HEK293T (cell line): Measurements from ENCODE around the gene FAM9A.
"Not testable (repeated sequence)": the region's sequence is repeated elsewhere in the genome, so short reads cannot be mapped to it uniquely, and the experiment has no call there.

ENCODE experiments used
- FOXM1 ChIP-seq: fragments of 450-650 bp; IDR thresholded peaks from 2 replicates; pipeline ENCODE4 v1.6.1; 2017; ENCODE audit warnings: mild to moderate bottlenecking, borderline replicate concordance
- HDGF ChIP-seq: fragments of 450-650 bp; IDR thresholded peaks from 2 replicates; pipeline ENCODE4 v1.6.1; 2017; ENCODE audit warnings: antibody characterized with exemption, borderline replicate concordance
- NFRKB ChIP-seq: fragments of 450-650 bp; IDR thresholded peaks from 2 replicates; pipeline ENCODE4 v1.6.1; 2016; ENCODE audit warnings: mild to moderate bottlenecking, moderate library complexity
- TARDBP ChIP-seq: fragments of 450-650 bp; IDR thresholded peaks from 2 replicates; pipeline ENCODE4 v1.6.1; 2016
- ZNF384 ChIP-seq: fragments of 450-650 bp; IDR thresholded peaks from 2 replicates; pipeline ENCODE4 v1.6.1; 2016

DNA sequence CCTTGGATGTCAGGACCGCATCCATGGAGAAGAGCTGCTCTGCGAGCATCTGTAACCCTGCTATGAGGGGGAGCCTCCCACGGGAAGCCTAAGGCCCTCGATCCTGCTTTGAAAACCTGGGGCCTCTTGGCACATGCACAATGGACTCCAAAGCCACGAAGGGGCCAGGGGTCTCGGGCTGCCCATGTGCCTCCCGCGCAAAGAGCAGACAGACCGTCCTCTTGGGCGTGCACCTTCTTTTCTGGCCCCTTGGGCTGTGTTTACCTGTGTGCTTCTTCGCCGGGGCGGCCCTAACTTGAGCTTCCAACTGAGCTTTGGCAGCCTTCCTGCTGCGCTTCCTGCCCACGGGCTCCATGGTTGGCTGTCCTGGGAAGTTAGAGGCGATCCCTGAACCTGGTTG lies 2.5 kb downstream of the FAM9A start:
- TF ChIP-seq TARDBP, ZNF384, NFRKB, FOXM1, HDGF: not testable (repeated sequence)
